CD4-positive, alpha-beta T cell treated with Interferon gamma for 1 hour (primary cell): ENCODE data around the gene TGFBR1.

ENCODE experiments used
- DNase-seq: peaks from one replicate; pipeline ENCODE4 v3.0.0-alpha.2; 2020

Gene TGFBR1

DNA sequence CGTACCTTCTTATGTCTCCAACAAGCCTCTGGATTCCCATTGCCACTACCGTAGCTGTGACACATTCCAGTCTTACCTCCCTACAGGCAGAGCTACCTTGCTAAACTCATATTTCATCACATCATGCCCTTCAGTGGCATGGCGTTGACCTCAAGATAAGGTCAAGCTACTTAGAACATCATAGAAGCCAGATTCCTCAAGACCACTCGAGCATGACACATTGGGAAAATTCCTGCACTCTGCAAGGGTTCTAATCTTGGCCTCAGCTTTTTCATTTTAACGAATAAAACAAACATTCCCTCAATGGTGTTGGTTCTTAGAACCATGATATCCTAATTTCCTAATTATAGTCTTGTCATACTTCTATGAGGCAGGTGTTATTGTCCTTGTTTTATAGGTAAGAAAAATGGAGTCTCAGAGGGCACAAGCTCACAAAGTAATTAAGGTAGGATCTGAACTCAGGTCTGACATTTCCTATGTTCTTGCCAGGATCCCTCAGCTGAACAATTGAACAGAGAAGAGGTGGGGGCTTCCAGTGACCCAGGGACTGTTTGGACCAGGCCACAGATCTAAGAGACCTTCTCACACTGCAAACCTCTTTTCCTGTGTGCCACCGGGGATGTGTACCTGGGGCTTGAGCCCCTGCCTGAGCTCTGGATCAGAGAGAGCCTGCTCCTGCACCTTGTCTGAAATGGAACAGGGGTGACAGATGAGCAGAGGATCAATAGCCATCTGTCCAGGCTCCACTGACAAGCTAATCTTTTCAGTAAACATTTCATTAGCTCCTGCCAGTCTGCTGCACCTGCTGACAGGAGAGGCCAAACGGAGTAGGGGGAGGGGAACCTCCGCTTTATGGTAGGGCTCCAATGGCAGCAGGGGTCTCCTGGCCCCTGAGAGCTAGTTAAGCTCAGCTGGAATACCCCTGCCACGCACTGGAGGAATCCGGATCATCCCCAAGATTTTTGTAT lies 67.5 kb downstream of the TGFBR1 start:
- DNase-seq = no peak

DNA sequence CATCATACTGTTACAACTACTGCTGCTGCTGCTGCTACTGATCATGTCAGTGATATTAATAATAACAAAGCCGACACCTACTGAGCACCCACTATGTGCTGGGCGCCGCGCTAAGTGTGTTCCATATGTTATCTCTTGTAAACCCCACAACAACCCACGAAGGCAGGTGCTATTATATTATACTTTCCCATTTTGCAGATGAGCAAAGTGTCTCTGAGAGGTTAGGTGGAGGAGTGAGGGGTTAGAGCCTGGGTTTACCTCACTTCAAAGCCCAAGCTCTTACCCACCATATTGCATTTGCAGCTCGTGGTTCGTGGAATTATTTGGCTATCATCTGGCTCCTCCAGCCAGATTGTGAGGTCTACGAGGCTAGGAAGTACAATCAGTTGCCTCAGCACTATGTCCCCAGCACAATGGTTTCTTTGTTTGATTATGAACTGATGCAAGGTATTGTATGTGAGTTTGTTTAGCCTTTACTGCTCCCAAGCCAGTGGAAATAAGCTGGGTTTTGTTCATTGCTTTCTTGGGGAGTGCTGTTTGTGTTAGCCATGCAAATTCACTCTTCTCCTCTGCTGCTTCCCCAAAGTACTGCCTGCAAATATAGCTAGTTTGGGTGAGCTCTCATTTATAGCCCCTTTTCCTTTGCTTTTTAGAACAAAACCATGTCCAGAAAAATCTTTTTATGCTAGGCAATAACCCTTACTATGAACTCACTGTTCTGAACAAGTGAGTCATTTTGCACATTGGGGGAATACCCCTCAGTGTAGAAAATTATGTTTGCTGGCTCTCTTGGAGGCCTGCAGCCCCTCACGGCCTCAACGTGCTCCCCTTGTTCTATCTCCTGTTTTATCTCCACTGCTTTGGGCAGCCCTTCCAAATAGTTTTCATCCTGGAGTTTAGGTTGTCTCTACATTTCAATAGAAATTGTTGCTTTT lies 68.9 kb downstream of the TGFBR1 start:
- DNase-seq = no peak

DNA sequence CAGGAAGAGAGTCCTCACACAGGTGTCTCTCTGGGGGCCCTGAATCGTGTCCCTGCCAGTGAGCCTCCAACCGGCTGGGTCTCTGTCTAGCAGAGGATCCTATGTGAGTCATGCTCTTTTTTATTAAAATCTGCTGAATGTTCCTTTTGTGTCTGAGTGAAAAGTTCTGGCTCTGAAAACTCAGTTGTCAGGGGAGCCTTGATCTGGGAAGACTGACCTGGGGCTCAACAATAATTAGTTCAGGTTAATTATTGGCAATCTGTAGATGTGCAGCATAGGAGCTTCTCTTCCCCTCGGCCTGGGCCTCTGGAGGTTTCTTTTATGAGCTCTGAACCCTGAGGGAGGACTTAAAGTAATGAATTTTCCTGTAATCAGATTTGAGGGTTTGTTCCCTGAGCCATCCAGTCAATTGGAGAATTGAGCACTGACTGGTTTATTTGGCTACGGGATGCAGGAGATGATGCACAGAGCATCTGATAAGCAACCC lies 71.7 kb downstream of the TGFBR1 start:
- DNase-seq = no peak

DNA sequence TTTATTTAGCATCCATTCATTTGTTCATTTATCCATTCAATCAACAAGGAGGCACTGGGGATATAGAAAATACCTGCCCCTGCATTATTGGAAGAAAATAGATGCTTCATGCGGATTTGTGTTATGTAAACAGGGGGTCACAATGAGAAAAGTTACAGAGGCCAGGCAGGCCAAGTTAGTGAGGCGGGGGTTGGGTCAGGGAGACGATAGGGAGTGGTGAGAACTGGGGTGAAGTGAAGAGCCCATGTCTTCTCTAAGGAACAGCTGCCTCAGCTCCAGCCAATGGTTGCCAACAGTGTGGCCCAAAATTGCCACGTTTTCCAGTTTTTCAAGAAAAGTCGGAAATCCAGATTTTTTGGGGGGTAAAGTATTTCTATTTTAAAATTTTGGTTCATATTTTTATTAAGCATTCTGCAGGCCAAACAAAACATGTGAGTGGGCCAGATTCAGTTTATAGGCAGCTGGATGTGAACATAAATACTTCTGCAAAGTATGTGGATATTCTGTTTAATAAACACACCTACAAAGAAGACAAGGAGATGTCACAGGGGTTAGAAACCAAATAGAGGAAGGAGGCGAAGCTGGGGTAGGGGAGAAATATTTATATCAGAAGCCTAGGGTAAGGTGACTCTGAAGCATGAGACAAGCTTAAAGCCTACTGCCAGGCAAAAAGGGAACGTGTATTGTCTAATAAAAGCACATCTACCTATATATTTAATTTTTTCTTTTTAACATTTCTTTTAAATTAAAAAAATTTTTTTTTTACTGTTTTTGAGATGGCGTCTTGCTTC lies 72.9 kb downstream of the TGFBR1 start:
- DNase-seq = no peak

GRCh38 chr9:99178912-99179872 lies 74.3 kb downstream of the TGFBR1 start:
- no peak for DNase-seq

- no peak for DNase-seq
Observed at GRCh38 chr9:99180199-99180598, 75.3 kb downstream of the TGFBR1 start.

- no peak for DNase-seq
Observed at GRCh38 chr9:99180662-99181061, 75.7 kb downstream of the TGFBR1 start.

DNA sequence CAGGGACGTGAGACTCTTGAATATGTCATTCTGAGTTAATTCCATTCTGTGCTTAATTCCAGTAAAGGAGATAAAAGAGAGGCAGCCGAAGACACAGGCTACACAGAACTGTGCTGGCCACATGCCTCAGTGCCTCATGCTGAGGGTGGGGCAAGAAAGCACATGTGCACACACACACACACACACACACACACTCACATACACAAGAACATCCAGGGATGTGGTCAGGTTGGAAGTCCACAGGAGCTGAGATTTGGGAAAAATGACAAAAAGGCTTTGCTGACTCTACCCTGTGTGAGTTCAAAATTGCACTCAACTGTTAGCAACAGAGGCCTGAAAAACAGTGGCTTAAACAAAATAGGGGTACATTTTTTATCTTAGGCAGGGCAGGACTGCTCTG lies 76.3 kb downstream of the TGFBR1 start:
- DNase-seq = no peak

GRCh38 chr9:99181621-99182020 lies 76.7 kb downstream of the TGFBR1 start:
- peak; percentile 51 for DNase-seq

- no peak for DNase-seq
Observed at GRCh38 chr9:99182356-99182755, 77.4 kb downstream of the TGFBR1 start.

GRCh38 chr9:99183616-99184015 lies 78.7 kb downstream of the TGFBR1 start:
- no peak for DNase-seq

- DNase-seq = no peak
Observed at GRCh38 chr9:99184110-99184474, 79.2 kb downstream of the TGFBR1 start.

- peak; percentile 75 for DNase-seq
Observed at GRCh38 chr9:99184475-99185347, 79.8 kb downstream of the TGFBR1 start.

GRCh38 chr9:99185348-99185632 lies 80.4 kb downstream of the TGFBR1 start:
- DNase-seq = no peak

DNA sequence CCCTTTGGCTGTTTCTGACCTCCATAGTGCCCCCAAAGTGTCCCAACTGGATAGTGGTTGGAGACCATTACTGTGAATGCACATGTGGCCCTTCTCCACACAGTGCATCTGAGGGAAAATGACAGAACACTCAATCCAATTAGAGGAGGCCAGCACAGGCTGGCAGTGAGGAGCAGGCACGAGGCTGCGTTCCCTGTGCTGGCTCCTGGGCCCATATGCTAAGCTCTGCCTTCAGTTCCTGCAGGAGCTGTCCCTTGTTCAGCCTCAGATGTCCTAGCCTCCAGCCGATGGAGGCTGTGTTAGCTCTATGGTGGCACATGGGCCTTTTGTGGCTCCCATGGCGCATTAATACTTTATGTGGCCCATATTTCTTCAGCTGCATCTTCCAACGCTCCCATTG lies 81.0 kb downstream of the TGFBR1 start:
- DNase-seq = no peak

DNA sequence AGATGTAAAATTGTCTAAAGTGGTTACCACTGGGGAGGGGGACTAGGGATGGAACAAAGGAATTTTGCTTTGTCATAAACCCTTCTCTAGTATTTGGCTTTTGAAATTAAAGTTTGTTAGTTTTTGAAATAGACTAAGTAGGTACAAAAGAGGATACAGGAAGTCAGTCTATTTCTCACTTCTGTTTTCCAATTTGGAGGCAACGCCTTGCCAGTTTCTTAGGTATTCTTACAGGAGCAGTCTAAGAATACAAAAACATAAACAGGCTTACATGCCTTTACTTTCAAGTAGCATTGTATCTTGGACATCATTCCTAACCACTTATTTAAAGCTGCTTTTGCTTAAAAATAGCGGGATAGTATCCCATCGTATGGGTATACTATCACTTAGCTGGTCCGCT lies 82.4 kb downstream of the TGFBR1 start:
- DNase-seq = no peak

DNA sequence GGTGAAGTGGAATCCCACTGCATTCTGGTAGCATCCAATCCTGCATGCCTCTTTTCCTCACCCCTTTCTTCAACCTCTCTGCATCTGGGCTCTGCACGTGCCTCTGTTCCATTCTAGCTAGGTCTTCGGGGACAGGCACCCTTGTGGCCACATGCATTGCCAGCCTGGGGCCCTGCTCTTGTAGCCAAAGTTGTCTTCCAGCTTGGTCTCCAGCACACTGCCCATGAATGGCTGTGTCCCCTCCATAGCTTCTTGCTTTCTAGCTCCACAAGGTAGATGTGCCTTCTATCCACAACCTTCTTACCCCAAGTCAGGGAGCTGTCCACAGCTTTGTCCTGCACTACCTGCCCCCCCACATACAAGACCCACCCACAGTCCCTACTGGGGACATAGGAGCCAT lies 84.3 kb downstream of the TGFBR1 start:
- DNase-seq = no peak

DNA sequence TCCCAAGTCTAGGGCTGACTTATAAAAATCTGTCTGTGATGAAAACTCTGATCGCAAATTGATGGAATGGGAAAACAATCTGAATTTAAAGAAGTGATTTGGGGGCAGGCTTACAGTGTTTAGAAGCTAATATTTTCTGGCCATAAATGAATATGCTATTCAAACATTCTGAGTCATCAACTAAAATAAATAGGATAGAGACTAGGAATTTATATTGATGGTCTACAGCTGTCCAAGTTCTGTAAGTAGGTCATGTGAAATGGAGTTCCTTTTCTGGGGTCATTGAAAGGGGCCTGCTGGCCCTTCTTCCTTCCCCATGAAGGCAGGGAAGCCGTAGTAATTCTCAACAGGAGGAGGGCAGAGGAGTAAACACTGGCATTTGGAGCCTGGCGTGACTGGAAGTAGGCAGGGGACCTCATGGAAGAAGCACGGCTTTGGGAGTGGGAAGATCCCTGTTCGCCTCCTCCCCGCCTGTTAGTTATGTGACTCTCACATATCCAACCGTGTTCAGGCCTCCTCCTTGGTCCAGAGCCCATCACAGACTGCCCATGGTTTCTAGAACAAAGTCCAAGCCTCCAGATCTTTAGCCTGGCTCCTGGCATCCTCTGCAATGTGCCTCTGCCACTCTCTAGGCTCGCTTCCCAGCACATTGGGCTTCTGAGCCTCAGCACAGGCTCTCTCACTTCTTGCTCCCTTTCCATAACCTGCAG lies 85.1 kb downstream of the TGFBR1 start:
- DNase-seq = no peak

- DNase-seq = no peak
Observed at GRCh38 chr9:99190597-99191283, 85.8 kb downstream of the TGFBR1 start.
